OCI-LY3 (cell line): ENCODE data around the gene TECPR2.

Source experiments
- EZH2phosphoT487 ChIP-seq: fragments of 200-600 bp; shearing (Covaris generic); IDR thresholded peaks from 2 replicates; pipeline ENCODE4 v1.6.1; 2018; ENCODE audit warnings: antibody characterized with exemption, mixed run types, low read depth
- TF ChIP-seq, protein P1 (sequence below): fragments of 200-600, 300-600 bp; sonication (generic); IDR thresholded peaks from 2 replicates; pipeline ENCODE4 v1.5.1; 2014; ENCODE audit warnings: antibody characterized with exemption, low read length, low read depth

GRCh38 chr14:102525929-102526497 lies 163.3 kb downstream of the TECPR2 start:
- TF ChIP-seq, protein P1, sequence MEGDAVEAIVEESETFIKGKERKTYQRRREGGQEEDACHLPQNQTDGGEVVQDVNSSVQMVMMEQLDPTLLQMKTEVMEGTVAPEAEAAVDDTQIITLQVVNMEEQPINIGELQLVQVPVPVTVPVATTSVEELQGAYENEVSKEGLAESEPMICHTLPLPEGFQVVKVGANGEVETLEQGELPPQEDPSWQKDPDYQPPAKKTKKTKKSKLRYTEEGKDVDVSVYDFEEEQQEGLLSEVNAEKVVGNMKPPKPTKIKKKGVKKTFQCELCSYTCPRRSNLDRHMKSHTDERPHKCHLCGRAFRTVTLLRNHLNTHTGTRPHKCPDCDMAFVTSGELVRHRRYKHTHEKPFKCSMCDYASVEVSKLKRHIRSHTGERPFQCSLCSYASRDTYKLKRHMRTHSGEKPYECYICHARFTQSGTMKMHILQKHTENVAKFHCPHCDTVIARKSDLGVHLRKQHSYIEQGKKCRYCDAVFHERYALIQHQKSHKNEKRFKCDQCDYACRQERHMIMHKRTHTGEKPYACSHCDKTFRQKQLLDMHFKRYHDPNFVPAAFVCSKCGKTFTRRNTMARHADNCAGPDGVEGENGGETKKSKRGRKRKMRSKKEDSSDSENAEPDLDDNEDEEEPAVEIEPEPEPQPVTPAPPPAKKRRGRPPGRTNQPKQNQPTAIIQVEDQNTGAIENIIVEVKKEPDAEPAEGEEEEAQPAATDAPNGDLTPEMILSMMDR, result no peak
- TF ChIP-seq EZH2phosphoT487, result no peak
